Measurements from ENCODE around the gene TNK1. TPM values are rescaled to one million over a fixed set of nuclear protein-coding genes. Genes with fewer than 3 reads are reported as not detected.
A peak's percentile ranks its signal among the peaks of the same experiment; 100 is the strongest.

TNK1 gene
- total RNA-seq, 1 donor from 2014 or later = 2.5 TPM

DNA sequence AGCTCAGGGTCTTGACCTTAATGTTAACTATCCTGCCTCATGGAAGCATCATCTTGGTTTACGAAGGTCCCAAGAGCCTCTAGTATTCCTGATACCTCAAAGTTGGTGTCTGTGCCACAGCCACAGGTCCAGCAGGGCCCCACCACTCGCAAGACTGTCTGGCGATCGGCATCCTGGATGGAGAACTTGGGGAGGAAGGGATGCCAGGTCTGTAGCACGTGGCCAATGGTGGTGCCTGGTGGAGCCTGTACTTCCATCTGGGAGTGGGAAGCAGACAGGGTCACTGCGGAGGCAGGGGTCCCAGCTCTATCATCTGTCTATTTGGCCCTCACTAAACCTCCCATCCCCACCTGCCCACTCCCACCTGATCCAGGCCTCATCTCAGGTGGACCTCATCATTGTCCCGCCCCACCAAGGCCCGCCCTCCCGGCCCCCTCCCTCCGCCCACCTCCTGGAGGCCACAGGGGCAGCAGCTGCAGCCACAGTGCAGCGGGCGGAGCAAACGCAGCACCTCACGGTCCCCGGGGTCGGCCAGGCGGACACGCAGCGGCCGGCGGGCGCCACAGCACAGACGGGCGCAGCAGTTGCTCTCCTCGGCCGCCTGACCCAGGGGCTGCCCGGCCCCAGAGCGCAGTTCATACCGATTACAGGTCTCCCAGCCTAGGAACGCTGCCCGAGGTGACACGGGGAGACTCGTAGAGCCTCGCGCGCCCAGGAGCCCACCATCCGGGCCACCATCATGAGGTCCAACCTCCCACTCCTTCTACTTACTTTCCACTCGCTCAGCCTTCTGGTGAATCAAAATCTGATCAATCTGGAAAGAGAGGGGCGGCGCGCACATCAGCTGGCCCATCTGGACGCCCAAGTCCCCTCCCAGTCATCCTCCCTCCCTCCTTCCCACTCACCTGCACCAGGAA lies 12.1 kb downstream of the TNK1 start:
- no peak for DNase-seq

DNA sequence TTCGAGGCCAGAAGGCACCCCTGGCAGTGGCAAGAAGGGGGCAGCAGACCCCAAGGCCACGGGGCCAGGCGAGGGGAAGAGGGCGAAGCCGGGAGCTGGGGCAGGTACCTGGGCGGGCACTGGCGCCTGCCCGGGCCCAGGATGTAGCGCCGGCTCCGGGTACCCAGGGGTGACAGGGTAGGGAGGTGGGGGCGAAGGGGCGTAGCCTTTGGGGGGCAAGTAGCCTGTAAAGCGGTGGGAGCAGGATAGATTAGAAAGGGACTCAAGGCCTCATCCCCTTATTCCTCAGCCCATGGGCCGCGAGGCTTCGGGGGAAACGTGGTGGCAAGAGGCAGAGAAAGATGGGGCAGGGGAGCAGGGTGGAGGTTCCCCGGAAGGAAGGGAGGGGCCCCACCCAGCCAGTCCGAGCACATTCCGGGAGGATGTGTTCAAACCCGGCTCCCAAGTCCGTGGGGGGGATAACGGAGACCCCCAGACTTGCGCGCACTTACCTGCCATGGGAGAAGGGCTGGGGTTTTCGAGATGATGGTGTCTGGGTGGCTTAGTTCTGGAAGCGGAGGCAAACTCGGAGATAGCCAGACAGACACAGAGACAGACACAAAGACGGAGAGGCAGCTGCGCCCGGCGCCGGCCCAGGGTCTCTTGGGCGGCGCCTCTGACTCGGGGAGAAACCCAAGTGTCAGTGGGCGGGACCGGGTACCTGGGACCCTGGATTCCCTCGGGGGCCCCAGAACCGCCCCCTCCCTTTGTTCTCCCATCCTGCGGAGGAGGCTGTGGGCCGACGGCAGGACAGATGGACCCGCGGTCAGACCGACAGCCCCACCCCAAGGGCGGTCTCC lies 12.9 kb downstream of the TNK1 start:
- DNase-seq = no peak

DNA sequence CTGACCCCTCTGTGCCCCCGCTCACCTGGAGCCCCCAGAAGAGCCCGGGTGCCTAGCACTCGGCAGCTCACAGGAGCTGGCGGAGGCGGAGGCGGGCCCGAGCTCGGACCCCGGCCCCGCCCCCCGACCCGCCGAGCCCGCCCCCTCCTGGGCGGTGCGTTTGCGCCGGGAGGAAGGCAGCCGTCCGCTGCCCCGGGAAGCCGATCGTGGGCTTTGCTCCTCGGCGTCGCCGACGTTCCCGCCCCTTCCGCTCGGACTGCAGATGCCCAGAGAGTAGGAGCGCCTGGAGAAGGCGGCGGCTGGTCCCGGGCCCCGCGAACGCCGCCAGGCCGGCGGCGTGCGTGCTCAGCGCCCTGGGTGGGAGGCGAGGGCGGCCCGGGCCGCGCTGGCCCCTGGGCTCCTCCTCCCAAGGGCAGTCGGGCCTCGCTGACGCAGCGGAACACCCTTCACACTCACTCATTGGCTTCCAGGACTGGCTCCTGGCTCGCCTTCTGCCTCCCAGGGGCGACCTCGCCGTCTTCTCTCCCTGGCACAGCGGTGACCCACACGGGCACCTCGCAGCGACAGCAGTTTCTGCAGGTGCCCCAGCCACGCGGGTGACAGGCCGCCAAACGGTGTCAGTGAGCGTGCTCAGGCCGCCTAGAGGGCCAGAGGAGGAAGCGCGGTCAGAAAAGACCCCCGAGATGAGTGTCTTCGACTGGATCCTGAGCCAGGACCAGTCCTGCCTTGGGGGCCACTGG lies 13.7 kb downstream of the TNK1 start, which contains the start of gene PLSCR3:
PLSCR3 (minus strand) TSS at position 74 of the 740 bp plus-strand sequence. CDS start 415 bp downstream, outside the sequence.
- peak; percentile 54 for DNase-seq

DNA sequence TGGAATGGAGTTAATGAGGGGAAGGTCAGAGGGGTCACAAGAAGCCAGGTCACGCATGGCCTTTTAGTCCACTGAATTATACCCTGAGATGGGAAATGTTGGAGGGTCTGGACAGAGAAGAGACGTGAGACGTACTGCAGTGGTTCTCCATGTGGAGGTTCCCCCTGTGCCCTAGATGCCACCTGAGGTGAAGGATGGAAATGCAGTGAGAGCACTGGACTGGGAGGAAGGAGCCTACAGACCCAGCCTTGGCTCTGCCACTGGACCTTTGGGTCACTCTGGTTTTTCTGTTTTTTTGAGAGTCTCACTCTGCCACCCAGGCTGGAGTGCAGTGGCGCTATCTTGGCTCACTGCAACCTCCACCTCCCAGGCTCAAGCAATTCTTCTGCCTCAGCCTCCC lies 15.3 kb downstream of the TNK1 start:
- DNase-seq = no peak

DNA sequence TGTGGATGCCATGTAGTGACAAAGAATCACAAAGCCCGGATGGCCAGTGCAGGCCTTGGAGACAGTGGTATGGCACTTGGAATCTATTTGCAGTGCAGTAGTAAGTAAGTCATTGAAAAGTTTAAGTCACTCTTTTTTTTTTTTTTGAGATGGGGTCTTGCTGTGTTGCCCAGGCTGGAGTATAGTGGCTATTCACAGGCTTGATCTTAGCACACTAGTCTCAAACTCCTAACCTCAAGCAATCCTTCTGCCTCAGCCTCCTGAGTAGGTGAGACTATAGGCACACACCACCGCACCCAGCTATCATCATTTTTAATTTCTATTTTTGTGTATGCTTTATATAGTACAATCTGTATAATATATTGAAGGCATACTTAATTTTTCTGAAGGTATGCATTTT lies 17.7 kb downstream of the TNK1 start:
- no peak for DNase-seq

DNA sequence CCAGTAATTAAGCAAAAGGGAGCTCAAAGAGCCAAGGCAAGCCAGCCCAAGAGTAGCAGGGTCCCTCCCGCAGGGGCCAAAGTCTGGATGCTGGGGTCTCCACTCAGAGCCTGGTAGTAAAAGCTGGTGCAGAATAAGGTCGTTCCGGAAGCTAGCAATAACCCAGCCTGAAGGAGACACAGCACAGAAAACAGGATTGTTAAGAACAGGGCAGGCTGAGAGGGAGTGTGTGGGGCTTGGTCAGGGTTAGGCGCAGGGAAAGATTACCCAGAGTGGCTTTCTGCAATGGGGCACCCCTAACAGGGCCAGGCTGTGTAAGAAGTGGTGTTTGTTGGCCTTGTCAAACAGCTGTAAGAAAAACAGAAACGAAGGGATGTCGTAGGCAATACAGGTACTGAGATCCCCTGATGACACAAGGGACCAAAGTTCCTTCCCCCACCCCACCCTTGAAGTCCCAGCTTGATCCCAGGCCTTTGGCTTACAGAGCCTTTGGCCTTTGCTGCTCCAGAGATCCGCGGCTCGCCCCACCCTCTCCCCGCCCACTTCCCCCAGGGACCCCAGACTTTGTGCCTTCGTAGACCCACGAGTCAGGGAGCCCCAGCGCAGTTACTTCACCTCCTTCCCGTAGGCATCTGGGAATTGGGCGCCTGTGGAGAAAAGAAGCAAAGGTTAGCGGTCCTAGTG lies 22.3 kb downstream of the TNK1 start:
- DNase-seq = peak; percentile 59

DNA sequence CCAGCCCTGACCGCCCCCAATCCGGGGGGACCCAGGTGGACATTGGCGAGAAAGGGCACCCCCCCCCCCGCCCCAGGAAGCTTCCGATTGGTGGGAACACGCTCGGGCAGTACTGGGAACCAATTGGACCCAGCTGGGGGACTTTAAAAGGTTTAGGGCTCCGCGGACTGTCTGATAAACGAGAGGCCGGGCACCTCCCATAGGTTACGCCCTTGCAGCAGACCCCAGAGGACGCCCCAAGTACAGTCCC lies 22.8 kb downstream of the TNK1 start:
- DNase-seq = no peak

DNA sequence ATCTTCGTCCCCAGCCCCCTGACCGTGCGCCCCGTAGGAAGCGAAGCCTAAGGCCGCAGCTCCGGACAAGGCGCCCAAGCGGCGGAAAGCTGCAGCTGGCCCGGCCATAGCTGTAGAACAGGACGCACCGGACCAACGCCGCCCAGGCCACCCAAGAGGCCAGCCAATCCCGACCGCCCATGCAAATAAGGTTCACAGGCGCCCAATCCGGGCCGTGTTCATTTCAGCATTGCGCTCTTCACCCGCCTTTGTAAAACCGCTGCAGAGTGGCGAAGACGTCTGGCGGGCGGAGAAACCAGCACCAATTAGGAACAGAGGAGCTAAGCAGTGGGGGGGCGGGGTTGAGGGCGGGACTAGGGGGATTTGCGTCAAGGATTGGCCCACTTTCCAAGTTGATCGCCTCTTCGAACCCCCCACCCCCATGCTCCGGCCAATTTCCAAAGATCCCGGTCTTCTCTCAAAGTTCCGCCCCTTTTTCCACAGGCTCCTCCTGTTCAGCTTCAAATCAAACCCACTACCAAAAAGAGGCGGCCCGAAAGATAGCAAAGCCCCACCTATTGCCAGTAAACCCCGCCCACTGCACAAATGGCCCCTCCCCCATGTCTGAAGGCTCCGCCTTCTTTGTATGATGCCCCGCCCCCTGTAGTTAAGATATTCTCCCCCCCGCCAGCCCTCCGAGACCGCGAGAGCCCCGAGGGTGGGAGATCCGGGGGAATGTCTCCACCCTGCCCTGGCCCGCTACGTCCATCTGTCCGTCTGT lies 23.3 kb downstream of the TNK1 start, which contains the start of gene TMEM256:
TMEM256 (minus strand) TSS at position 121 of the 760 bp plus-strand sequence; CDS start at position 108, 13 bp downstream.
- DNase-seq = peak; percentile 100

DNA sequence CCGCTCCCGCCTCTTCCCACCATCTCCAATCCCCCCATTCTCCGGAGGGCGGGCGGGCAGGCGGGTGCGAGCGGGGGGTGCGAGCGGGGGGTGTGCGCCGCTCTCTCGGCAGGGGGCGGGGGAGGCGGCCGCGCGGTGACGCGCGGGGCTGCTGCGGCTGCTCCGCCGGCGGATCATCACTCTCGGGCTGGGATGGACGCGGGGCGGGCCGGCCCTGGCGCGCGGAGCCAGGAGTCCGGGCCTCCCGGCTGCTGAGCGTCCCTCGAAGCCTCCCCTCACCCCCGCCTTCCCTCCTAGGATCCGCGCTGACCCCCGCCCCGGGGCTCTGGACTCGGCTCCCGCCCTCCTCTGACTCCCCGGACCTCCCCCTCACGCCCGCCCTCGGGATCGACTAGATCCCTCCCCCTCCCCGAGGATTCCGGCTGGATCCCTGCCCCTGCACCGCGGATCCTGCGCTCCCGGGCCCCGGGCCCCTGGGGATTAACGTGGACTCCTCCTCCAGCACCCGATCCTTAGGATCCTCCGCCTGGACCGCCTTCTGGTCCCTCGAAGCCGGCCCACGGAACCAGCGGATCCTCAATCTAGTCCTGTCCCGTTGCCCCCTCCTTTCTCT lies 24.0 kb downstream of the TNK1 start:
- peak; percentile 88 for DNase-seq

DNA sequence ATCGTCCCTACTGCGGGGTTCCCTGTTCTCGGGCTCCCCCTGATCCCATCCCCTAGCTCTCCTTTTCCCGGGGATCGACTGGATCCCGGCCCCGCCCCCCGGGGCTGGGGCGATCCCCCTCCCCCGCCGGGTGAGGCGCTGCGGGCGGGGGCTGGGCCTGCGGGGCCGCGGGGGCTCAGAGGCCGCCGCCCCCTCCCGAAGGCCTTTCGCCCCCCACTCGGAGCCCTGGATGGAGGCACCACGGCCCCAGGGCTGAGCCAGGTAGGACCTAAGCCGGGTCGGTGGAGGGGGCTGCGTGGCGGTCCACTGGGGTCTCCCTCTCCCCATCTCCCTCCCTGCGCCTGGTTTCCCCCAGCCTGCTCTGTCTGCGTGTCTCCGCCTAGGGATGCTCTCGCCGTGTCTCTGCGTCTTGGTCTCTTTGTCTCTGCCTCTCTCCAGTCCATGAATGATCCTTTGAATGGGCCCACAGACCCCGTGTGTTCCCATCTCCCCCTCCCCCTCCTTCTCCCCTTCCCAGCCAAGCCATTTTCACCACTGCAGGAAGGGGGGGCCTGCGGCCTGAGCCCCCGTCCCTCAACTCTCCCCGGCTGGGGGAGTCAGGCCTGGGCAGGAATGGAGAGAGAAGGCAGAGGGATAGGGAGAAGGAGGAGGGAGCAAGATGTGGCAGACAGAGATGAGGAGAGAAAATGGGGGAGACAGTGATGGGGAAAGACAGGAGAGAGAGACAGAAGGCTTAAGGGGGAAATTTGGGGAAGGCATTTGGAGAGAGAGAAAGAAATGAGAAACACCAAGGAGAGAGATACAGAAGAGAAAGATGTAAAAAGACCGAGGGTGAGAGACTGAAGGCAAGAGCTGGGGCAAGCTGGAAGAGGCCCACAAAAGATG lies 24.7 kb downstream of the TNK1 start:
- DNase-seq = no peak

DNA sequence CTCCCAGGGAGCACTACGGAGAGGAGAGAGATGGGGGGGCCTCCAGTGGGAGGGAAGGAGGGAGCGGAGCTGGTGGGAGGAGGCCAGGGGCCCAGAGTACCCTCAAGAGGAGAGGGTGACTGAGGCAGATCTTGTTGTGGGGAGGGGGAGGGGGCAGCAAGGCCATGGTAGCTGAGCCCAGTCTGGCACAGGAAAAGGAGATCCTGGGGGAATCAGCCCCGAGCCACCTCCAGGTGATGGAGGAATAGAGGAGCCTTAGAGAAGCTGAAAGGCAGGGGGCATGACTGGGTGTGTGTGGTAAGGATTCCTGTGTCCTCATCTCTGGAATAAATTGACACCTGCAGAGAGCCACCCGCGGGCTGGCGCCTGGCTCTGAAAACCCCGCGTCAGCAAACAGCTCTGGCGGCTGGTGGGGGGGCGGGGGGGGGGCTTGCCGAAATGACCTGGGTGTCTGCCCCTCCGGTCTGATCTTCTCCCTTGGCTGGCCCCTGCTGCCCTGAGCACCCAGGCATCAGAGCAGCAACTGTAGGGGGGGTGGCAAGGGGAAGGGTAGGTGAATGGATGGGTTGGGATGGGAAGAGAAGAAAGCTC lies 25.4 kb downstream of the TNK1 start:
- no peak for DNase-seq

DNA sequence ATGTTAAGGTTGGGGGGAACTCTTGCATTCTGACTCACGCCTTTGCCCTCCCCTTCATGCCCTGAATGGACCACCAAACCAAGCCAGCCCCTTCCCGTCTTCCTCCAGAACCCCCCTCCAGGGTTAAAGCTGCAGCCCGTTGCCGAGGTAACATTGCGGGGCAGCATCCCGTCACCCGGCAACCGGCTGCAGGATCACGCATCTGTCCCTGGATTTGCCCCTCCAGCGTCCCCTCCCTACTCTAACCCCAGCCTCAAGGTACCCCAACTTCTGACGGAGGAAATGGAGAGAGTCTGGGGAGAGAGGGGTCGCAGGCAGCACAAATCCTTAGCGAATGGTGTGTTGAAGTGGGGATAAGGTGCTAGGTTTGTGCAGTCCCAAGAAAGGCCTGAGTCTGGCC lies 26.2 kb downstream of the TNK1 start:
- DNase-seq = no peak

DNA sequence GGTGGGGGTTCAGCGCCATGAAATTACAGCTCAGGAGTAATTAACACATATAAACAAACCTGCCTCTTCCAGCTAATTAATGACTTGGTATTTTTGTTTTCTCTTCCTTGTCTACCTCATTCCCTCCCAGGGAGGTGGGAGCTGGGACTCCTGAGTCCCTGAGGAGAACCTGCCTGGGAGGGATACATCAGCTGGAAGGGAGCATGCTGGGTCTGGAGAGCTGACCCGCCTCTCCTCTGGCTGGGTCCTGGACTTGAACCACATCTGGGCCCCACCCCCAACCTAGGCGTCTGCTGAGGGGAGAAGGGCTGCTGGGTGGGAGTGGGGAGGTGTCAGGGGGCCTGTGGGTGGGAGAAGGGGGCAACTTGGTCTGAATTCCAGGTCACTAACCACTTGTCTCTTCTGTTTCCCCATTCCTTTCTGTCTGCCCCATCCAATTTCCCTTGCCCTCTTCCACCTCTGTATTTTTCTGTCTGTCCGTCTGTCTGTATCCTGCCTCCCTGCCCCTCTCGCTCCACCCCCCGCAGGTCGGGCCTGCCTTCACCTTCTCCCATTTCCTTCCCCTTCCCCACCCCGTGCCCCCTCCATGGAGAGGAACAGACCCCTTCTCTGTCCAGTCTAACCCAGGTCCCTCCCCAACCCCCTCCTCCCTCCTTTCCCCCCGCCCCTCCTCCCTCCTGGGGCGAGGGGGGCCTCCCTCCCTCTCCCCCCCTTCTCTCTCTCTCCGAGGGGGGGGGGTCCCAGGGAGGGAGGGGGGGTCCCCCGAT lies 26.8 kb downstream of the TNK1 start, which contains the start of gene NLGN2:
NLGN2 (plus strand) TSS at position 361 of the 767 bp plus-strand sequence. CDS start 411 bp downstream, outside the sequence.
- DNase-seq = no peak

DNA sequence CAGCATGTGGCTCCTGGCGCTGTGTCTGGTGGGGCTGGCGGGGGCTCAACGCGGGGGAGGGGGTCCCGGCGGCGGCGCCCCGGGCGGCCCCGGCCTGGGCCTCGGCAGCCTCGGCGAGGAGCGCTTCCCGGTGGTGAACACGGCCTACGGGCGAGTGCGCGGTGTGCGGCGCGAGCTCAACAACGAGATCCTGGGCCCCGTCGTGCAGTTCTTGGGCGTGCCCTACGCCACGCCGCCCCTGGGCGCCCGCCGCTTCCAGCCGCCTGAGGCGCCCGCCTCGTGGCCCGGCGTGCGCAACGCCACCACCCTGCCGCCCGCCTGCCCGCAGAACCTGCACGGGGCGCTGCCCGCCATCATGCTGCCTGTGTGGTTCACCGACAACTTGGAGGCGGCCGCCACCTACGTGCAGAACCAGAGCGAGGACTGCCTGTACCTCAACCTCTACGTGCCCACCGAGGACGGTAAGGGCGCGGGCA lies 27.4 kb downstream of the TNK1 start:
- no peak for DNase-seq

DNA sequence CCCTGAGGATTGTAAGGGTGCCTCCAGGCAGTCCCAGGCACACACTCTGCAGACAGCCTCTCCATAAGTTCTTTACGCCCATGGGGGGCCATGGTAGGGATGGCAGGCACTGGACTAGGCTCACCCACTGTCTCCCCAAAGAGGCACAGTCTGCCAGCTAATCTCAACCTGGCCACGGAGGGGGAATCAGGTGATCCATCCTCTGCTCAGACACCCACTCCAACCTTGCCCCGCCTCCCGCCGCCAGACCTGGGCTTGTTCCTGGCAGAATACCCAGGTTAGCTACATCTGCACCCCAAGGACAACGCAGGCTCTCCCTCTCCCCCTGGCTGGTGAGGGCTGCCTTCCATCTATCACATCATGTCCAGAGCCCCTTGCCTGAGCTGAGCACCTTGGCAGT lies 28.0 kb downstream of the TNK1 start:
- no peak for DNase-seq

DNA sequence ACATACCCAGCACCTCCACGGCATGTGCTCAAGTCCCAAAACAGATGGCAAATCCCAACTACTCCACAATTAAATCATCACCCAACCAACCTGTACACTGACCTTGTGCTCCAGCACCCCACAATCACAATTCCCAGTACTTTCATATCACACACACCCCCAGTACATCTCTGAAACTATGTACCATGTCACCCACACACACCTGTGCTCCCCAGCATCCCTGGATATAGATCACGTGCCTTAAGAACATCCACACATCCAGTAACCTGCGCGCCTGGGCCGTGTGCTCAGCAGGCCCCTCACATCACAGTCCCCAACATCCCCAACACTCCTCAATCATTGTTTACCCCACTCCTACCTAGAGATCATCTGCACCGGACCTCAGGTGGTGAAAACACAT lies 28.8 kb downstream of the TNK1 start:
- no peak for DNase-seq

DNA sequence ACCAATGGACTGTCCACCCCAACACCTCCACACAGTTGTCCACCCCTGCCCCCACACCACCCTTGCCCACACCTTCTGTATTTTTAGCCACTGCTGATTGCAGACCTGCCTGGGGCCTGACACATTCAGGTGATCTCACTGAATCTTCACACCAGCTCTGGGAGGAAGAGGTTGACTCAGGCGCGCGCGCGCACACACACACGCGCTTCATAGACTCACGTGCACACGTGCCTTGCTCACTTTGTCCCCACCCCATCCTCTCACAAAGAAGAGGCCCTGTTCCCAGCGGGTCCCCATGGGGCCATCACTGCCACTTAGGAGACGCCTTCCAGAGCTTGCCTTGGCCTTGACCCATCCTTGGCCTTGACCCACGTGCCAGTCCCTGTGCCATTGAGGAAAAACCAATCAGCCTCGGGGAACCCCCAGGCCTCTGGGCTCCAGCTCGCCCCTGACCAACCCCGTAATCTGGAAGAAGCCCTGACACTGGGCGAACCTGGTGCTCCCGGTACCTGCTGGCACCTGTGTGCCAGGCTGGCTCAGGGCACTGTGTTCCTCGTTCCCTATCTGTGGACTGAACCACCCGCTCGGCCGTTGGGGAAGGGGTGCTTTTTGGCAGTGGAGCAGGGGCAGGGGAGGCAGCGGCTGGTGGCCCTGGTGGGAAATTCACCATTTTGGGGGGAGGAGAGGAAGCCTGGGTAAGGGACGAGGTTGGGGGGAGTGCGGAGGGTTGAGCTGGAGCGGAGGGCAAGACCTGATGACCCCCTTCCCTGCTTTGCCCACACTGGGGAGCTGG lies 29.9 kb downstream of the TNK1 start:
- no peak for DNase-seq

DNA sequence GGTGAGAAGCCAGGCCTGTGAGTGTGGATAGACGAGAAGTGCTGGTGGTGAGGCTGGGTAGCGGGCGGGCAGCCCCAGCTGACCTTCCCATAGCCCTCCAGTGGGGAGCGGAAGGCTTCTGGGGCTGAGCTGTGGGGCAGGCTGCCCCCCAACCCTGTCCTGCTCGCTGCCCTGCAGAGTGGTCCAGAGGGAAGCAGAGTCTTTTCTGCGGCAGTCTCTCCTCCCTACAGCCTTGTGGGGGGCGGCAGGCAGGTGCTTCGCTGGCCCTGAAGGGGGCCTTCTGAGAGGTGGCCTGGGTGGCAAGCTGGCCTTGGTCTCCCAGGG lies 30.5 kb downstream of the TNK1 start:
- no peak for DNase-seq

Measured in skin of body (tissue), 2 donors.